GM12875 (cell line): Measurements from ENCODE around the gene GARIN5B.
"Not testable (repeated sequence)": the region's sequence is repeated elsewhere in the genome, so short reads cannot be mapped to it uniquely, and the experiment has no call there.

ENCODE experiments used
- H3K4me3 ChIP-seq: one replicate; pipeline ENCODE4 v1.5.1; 2011; ENCODE audit warnings: low read depth, low read length, control low read depth
- TF ChIP-seq, protein P1 (sequence below): IDR thresholded peaks from 2 replicates; pipeline ENCODE4 v1.5.1; 2011; ENCODE audit warnings: low read depth, mild to moderate bottlenecking, control low read depth, inconsistent platforms, low read length, moderate library complexity, borderline replicate concordance; ENCODE audit not compliant: insufficient read depth

Gene GARIN5B

DNA sequence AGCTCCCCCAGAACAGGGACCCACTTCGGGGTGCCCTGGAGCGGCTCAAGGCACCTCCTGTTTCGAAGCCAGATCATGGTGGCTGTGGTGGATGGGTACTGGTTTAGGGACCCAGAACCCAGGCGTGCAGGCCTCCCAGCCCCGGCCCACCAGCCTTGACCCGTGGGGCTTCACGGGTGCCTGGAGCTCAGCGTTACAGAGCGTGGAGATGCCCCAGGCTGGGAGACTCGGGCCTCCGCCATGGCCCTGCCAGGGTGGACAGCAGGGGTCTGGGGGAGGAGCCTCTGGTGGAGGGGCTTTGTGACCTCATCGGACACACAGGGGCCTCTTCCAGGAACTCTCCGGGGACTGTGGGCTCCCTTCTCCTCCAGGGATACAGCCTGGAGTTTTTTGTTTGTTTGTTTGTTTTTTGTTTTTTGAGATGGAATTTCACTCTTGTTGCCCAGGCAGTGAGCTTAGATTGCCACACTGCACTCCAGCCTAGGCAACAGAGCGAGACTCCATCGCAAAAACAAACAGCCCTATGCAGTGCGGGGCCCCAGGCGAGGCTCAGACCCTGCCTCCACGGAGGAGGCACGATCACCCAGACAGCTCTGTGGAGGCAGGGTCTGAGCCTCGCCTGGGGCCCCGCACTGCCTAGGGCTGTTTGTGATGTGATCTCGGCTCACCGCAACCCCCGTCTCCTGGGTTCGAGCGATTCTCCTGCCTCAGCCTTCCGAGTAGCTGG, at the start of gene GARIN5B:
Gene GARIN5B (minus strand): TSS at position 271 of the 727 bp plus-strand sequence. CDS start 194 bp downstream, at position 77.
- TF ChIP-seq, protein P1, sequence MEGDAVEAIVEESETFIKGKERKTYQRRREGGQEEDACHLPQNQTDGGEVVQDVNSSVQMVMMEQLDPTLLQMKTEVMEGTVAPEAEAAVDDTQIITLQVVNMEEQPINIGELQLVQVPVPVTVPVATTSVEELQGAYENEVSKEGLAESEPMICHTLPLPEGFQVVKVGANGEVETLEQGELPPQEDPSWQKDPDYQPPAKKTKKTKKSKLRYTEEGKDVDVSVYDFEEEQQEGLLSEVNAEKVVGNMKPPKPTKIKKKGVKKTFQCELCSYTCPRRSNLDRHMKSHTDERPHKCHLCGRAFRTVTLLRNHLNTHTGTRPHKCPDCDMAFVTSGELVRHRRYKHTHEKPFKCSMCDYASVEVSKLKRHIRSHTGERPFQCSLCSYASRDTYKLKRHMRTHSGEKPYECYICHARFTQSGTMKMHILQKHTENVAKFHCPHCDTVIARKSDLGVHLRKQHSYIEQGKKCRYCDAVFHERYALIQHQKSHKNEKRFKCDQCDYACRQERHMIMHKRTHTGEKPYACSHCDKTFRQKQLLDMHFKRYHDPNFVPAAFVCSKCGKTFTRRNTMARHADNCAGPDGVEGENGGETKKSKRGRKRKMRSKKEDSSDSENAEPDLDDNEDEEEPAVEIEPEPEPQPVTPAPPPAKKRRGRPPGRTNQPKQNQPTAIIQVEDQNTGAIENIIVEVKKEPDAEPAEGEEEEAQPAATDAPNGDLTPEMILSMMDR = no peak
- H3K4me3 ChIP-seq = no peak within 1 kb of the TSS

DNA sequence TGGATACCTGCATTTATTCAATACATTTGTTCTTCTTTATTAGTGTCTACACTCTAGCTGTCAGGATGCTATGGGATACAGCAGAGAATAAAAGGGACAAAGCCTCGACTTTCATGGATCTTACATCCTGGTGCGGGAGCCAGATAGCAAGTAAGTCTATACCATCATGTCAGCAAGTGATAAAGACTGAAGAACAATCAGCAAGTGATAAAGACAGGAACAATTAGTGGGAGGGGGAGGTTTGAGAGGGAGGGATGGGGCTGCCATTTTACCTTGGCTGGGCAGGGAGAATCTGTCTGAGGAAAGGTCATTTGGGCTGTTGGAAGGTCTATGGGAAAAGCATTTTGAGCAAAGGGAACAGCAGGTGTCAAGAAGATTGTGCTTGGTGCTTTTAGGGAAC, 47.1 kb upstream of the GARIN5B start:
- TF ChIP-seq, protein P1 = no peak
- H3K4me3 ChIP-seq = no peak overlapping the region

DNA sequence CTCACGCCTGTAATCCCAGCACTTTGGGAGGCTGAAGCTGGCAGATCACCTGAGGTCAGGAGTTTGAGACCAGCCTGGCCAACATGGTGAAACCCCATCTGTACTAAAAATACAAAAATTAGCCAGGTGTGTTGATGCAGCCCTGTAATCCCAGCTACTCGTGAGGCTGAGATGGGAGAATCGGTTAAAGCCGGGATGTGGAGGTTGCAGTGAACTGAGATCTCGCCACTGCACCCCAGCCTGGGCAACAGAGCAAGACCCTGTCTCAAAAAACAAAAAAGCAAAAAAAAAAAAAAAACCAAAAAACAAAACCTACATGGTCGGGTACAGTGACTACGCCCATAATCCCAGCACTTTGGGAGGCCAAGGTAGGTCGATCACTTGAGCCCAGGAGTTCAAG, 46.1 kb upstream of the GARIN5B start:
- not testable (repeated sequence) for H3K4me3 ChIP-seq

DNA sequence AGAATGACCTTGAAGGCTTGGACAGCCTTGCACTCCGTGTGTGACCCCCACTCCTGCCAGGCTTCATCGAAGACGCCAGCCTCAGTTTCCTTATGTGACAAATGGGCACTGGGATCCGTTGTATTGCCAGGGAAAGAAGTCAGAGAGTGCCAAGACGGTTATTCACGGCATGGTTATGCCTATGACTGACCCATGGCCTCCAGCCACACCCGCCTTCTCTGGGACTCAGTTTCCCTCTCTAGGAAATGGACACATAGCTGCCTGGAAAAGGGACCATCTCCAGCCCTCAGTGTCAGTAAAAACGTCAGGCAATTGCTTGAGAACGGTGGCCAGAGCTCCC, 45.4 kb upstream of the GARIN5B start:
- TF ChIP-seq, protein P1 = no peak
- peak overlapping the region; percentile 47 for H3K4me3 ChIP-seq

DNA sequence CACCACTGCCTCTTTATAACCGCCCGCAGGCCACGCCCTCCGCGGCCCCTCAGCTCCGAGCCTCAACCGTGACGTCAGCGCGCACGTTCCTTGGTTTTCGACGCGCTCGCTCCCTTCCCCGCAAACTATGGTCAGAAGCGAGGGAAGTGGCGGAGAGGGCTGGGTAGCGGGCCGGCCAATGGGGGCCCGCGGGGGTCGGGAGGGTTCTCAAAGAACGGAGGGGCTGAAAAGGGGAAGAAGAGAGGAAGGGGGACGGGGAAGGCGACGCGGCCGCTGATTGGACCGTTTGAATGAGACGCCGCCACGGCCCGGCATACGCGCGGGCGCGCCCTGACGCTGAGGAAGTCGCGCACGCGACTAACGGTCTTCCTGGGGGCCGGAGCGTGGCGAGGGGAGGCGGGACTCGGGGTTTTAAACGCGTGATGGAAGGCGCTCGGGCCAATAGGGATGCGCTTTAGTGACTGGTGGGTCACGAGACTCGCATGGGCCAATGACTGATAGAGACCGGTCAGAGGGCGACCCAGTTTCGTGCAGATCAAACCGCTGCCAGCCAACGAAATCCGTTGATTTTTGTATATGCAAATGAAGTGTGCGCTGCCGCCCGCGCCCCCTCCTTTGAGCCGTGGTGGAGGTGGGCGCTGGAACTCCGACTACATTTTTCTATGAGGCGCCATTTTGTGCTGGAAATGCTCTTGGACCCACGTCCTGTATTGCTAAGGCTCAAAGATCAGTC, 44.9 kb upstream of the GARIN5B start:
- H3K4me3 ChIP-seq = peak overlapping the region; percentile 97
- TF ChIP-seq, protein P1 = no peak

DNA sequence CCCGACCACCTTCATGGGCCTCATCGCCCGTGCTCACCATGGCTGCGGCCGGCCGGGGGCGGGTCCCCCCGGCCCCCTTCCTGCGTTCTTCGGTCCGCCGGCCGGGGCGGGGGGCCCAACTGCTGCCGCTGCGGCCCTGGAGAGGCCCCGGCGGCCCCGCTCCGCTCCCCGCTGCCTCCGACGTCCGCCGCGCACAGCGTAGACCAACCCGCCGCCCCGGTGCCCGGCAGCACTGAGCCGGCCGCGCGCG, 44.4 kb upstream of the GARIN5B start, which contains the start of gene UBE2S:
Gene UBE2S (minus strand): TSS at position 239 of the 250 bp plus-strand sequence. CDS start 199 bp downstream, at position 40.
- peak within 1 kb of the TSS; percentile 97 for H3K4me3 ChIP-seq

DNA sequence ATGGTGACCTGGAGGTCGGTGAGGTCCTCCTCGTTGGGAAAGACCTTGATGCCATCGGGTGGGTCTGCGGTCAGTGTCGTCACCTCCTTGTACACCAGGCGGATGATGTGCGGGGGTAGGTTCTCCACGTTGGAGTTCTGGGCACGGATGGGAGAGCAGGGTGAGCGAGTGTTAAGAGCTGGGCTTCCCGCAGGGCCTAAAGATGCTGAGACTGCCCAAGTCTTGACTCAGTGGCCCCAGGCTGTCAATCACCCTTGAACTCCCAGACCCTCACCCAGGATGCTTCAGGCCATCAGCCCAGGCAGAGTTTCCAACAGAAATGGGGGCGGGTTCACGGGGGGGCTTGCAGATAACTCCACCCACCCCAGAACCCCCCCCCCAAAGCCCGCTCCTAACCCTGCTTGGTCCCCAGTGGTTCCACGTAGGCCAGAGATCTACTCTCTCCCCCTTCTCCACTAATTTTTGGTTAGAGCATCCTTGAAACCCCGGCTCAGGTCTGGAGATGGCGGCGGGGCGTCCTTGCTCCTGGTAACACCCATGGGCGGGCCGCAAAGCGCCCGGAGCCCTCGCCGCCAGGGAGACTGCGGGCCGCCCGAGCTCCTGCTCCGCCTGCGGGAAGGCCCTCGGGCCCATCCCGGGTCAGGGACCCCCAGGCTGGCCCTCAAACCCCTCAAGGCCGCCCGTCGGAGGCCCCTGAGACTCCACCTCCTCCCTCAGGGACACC, 43.9 kb upstream of the GARIN5B start:
- peak overlapping the region; percentile 97 for H3K4me3 ChIP-seq
- TF ChIP-seq, protein P1 = no peak
